ENCODE data around the gene TSPAN15.

DNA sequence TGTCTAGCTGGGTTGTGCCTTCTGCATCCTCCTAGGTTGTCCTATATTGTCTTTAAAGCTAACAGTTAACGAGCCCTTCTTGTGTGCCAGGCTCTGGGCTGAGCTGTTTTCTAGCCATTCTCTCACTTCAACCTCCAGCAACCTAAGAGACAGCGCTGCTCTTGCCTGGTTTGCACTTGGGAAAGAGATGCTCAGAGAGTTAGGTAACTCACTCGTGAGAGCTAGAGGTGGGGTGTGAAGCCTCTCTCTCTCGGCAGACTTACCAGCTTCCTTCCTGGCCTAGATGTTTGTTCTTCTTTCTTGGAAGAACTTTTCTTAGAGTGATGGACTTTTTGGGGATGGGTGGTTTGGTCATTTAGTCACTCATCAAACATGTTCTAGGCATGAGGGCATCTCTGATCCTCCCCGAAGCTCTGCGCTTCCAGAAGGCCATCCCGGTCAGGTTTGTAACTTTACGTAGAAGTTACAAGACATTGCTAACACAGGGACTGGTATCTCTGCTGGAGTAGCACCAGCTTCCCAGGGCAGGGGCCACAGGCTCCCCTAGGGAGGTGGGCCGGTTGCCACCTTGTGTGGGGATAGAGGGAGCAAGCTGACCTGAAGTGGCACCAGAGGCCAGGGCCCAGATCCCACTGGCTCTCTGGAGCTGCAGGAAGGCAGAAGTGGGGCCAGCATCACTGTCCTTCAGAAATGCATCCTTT is 14.3 kb downstream of the TSPAN15 start:
- TF ChIP-seq, protein P1, sequence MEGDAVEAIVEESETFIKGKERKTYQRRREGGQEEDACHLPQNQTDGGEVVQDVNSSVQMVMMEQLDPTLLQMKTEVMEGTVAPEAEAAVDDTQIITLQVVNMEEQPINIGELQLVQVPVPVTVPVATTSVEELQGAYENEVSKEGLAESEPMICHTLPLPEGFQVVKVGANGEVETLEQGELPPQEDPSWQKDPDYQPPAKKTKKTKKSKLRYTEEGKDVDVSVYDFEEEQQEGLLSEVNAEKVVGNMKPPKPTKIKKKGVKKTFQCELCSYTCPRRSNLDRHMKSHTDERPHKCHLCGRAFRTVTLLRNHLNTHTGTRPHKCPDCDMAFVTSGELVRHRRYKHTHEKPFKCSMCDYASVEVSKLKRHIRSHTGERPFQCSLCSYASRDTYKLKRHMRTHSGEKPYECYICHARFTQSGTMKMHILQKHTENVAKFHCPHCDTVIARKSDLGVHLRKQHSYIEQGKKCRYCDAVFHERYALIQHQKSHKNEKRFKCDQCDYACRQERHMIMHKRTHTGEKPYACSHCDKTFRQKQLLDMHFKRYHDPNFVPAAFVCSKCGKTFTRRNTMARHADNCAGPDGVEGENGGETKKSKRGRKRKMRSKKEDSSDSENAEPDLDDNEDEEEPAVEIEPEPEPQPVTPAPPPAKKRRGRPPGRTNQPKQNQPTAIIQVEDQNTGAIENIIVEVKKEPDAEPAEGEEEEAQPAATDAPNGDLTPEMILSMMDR (IDR thresholded peaks at IDR 0.05; ENCODE audit: low read length): no peak
- TF ChIP-seq EZH2 (IDR thresholded peaks at IDR 0.05; ENCODE audit: borderline replicate concordance, low read length): no peak
